HEK293T (cell line): ENCODE data around the gene BBS10.
"Not testable (repeated sequence)": the region's sequence is repeated elsewhere in the genome, so short reads cannot be mapped to it uniquely, and the experiment has no call there.

Experiments used
- CTCF ChIA-PET: fragments of 350-600 bp; formaldehyde crosslinking; extraction: SDS; loops from one replicate; lab custom pipeline; 2021; ENCODE audit warnings: antibody characterized with exemption, inconsistent platforms; lab: Yijun Ruan, JAX
- POLR2A ChIA-PET: fragments of 350-600 bp; formaldehyde crosslinking; extraction: SDS; loops from one replicate; lab custom pipeline; 2020; ENCODE audit warnings: antibody characterized with exemption, inconsistent platforms; lab: Yijun Ruan, JAX
- DNase-seq: peaks from one replicate; pipeline ENCODE4 v3.0.0; 2012; ENCODE audit warnings: mixed read lengths; ENCODE audit errors: extremely low spot score
- ARNT ChIP-seq: fragments of 450-650 bp; IDR thresholded peaks from 2 replicates; pipeline ENCODE4 v1.6.1; 2017; ENCODE audit warnings: mild to moderate bottlenecking
- BHLHE40 ChIP-seq: fragments of 450-650 bp; IDR thresholded peaks from 2 replicates; pipeline ENCODE4 v1.6.1; 2016; ENCODE audit warnings: mild to moderate bottlenecking, moderate library complexity, borderline replicate concordance
- CTBP1 ChIP-seq: fragments of 450-650 bp; IDR thresholded peaks from 2 replicates; pipeline ENCODE4 v1.6.1; 2016; ENCODE audit warnings: borderline replicate concordance
- ELF4 ChIP-seq: fragments of 450-650 bp; IDR thresholded peaks from 2 replicates; pipeline ENCODE4 v1.6.1; 2017; ENCODE audit warnings: antibody characterized with exemption
- FOXA1 ChIP-seq: fragments of 450-650 bp; IDR thresholded peaks from 2 replicates; pipeline ENCODE4 v1.6.1; 2016; ENCODE audit warnings: mild to moderate bottlenecking
- FOXK2 ChIP-seq: fragments of 450-650 bp; IDR thresholded peaks from 2 replicates; pipeline ENCODE4 v1.6.1; 2016; ENCODE audit warnings: mild to moderate bottlenecking
- FOXM1 ChIP-seq: fragments of 450-650 bp; IDR thresholded peaks from 2 replicates; pipeline ENCODE4 v1.6.1; 2017; ENCODE audit warnings: mild to moderate bottlenecking, borderline replicate concordance
- HDGF ChIP-seq: fragments of 450-650 bp; IDR thresholded peaks from 2 replicates; pipeline ENCODE4 v1.6.1; 2017; ENCODE audit warnings: antibody characterized with exemption, borderline replicate concordance
- L3MBTL2 ChIP-seq: fragments of 450-650 bp; conservative IDR thresholded peaks from 2 replicates; pipeline ENCODE4 v1.6.1; 2016; ENCODE audit warnings: mild to moderate bottlenecking
- LEF1 ChIP-seq: fragments of 450-650 bp; IDR thresholded peaks from 2 replicates; pipeline ENCODE4 v1.6.1; 2017; ENCODE audit warnings: mild to moderate bottlenecking, borderline replicate concordance
- NFRKB ChIP-seq: fragments of 450-650 bp; IDR thresholded peaks from 2 replicates; pipeline ENCODE4 v1.6.1; 2016; ENCODE audit warnings: mild to moderate bottlenecking, moderate library complexity
- SP1 ChIP-seq: fragments of 450-650 bp; IDR thresholded peaks from 2 replicates; pipeline ENCODE4 v1.6.1; 2017
- SUZ12 ChIP-seq: fragments of 450-650 bp; IDR thresholded peaks from 2 replicates; pipeline ENCODE4 v1.6.1; 2016; ENCODE audit warnings: mild to moderate bottlenecking
- TARDBP ChIP-seq: fragments of 450-650 bp; IDR thresholded peaks from 2 replicates; pipeline ENCODE4 v1.6.1; 2016
- ZNF384 ChIP-seq: fragments of 450-650 bp; IDR thresholded peaks from 2 replicates; pipeline ENCODE4 v1.6.1; 2016
- TF ChIP-seq, protein P1 (sequence below): fragments of 450-650 bp; IDR thresholded peaks from 2 replicates; pipeline ENCODE4 v1.6.1; 2016

Gene BBS10

DNA sequence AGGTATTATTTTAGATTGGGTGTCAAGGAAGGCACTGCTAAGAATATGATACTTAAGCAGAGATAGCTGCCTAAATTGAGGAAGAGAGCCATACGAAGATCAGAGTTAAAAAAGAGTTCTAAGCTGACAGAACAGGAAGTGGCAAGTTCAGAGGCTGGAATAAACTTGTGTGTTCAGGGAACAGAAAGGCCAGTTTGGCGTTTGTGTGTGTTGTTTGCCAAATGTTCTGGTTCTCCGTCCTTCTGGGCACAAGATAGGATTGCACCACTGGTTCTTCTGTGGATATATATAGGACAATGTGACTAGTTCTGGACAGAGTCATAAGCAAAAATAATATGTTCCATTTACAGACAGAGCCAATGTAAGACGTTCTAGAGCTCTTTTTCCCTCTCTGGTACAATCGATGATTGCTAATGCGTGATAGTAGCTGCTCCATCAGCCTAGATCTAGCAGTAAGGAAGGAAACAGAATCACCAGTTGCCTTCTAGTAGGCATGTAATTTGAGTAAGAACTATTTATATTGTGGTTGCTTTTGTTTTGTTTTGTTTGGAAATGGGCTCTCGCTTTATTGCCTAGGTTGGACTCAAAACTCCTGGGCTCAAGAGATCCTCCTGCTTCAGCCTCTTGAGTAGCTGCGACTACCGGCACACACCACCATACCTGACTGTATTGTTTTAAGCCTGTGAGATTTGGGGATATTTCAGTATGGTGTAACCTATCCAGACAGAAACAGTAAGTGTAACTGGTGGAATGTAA lies 7.4 kb downstream of the BBS10 start:
- no peak for DNase-seq
- CTCF ChIA-PET: no interaction called here
- TF ChIP-seq CTBP1 (no peak), ZNF384 (no peak), TARDBP (no peak), FOXA1 (no peak), FOXM1 (no peak)
- POLR2A ChIA-PET: no interaction called here

DNA sequence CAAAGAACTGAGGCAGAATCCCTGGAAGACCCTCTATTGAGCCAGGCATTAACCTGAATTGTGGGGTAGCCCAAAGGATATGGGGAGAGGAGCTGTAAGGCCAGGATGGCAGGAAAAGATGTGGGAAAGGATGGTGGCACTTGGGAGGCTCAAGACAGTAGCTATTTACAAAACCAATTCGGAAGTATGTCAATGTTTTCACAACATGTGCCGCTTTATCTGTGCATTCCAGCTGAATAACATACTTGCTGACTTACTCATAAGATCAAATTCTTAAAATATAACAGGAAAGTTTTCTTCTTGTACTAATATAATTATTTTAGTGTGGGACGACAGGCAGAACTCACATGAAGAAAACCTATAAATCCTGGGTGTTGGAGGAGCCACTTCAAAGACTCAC lies 10.6 kb downstream of the BBS10 start:
- POLR2A ChIA-PET: no interaction called here
- TF ChIP-seq FOXM1 (no peak), FOXK2 (no peak)
- CTCF ChIA-PET: no interaction called here
- no peak for DNase-seq

GRCh38 chr12:76332606-76333005 lies 15.6 kb downstream of the BBS10 start:
- ChIA-PET POLR2A (interaction anchor here (0.7 kb wide), 1 partner anchor 888 kb away, joined by 4 read pairs; no protein-coding TSS in a partner anchor), CTCF (interaction anchor here (0.6 kb wide), 1 partner anchor 15 kb away, joined by 3 read pairs; no protein-coding TSS in a partner anchor)
- no peak for DNase-seq
- no peak for TF ChIP-seq HDGF
- TF ChIP-seq TARDBP: no peak
- TF ChIP-seq ARNT: no peak
- TF ChIP-seq FOXM1: no peak
- no peak for TF ChIP-seq BHLHE40
- no peak for TF ChIP-seq ELF4
- TF ChIP-seq SP1: no peak
- TF ChIP-seq LEF1: no peak
- no peak for TF ChIP-seq FOXA1
- TF ChIP-seq L3MBTL2: no peak
- TF ChIP-seq, protein P1, sequence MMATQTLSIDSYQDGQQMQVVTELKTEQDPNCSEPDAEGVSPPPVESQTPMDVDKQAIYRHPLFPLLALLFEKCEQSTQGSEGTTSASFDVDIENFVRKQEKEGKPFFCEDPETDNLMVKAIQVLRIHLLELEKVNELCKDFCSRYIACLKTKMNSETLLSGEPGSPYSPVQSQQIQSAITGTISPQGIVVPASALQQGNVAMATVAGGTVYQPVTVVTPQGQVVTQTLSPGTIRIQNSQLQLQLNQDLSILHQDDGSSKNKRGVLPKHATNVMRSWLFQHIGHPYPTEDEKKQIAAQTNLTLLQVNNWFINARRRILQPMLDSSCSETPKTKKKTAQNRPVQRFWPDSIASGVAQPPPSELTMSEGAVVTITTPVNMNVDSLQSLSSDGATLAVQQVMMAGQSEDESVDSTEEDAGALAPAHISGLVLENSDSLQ: no peak
- no peak for TF ChIP-seq FOXK2
- TF ChIP-seq ZNF384: no peak
- no peak for TF ChIP-seq NFRKB
- no peak for TF ChIP-seq SUZ12

GRCh38 chr12:76329606-76330005 lies 18.6 kb downstream of the BBS10 start:
- TF ChIP-seq LEF1: no peak
- TF ChIP-seq ZNF384: no peak
- no peak for TF ChIP-seq SUZ12
- TF ChIP-seq TARDBP: no peak
- TF ChIP-seq FOXM1: no peak
- no peak for TF ChIP-seq L3MBTL2
- no peak for TF ChIP-seq FOXK2
- ChIA-PET CTCF (no interaction called here), POLR2A (interaction anchor here (1.4 kb wide), 1 partner anchor 10 kb away, joined by 5 read pairs; no protein-coding TSS in a partner anchor)
- DNase-seq: no peak

- no peak for DNase-seq
- TF ChIP-seq FOXK2 (no peak), L3MBTL2 (no peak), CTBP1 (no peak), FOXA1 (no peak), BHLHE40 (no peak), FOXM1 (no peak), ELF4 (no peak), ZNF384 (no peak), NFRKB (no peak), SUZ12 (no peak)
- TF ChIP-seq, protein P1: no peak
- ChIA-PET POLR2A (interaction anchor here (1.4 kb wide), 1 partner anchor 10 kb away, joined by 5 read pairs; no protein-coding TSS in a partner anchor), CTCF (no interaction called here)
These were observed 19.1 kb downstream of the BBS10 start for GRCh38 chr12:76329159-76329558.

DNA sequence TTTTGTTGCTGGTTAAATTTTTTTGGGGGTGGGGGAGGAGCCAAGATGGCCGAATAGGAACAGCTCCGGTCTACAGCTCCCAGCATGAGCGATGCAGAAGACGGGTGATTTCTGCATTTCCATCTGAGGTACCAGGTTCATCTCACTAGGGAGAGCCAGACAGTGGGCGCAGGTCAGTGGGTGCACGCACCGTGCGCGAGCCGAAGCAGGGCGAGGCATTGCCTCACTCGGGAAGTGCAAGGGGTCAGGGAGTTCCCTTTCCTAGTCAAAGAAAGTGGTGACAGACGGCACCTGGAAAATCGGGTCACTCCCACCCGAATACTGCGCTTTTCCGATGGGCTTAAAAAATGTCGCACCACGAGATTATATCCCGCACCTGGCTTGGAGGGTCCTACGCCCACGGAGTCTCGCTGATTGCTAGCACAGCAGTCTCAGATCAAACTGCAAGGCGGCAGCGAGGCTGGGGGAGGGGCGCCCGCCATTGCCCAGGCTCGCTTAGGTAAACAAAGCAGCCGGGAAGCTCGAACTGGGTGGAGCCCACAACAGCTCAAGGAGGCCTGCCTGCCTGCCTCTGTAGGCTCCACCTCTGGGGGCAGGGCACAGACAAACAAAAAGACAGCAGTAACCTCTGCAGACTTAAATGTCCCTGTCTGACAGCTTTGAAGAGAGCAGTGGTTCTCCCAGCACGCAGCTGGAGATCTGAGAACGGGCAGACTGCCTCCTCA lies 28.5 kb downstream of the BBS10 start:
- CTCF ChIA-PET, DNase-seq: not testable (repeated sequence)
- TF ChIP-seq L3MBTL2: peak; percentile 67
- POLR2A ChIA-PET: interaction anchor here (1.5 kb wide), 2 partner anchors 10 to 929 kb away, joined by 3 to 5 read pairs; partner anchors contain the start of gene GLIPR1L2
